Ureter (tissue), 1 donor: Measurements from ENCODE around the gene CNGA4. TPM values are rescaled to one million over a fixed set of nuclear protein-coding genes. Genes with fewer than 3 reads are reported as not detected.
A peak's percentile ranks its signal among the peaks of the same experiment; 100 is the strongest.
"Not testable (repeated sequence)": the region's sequence is repeated elsewhere in the genome, so short reads cannot be mapped to it uniquely, and the experiment has no call there.

Source experiments
- DNase-seq: peaks from one replicate; pipeline ENCODE4 v3.0.0-alpha.2; 2020; ENCODE audit warnings: low spot score
- total RNA-seq: library from RNA; stranded (reverse); gene quantifications from one replicate; pipeline ENCODE4 v1.2.4, GENCODE V29; 2023
- donor health status: DM: yes; HTN: yes; CAD: no.

CNGA4 gene
- total RNA-seq, 1 donor from 2014 or later: 0.26 TPM

DNA sequence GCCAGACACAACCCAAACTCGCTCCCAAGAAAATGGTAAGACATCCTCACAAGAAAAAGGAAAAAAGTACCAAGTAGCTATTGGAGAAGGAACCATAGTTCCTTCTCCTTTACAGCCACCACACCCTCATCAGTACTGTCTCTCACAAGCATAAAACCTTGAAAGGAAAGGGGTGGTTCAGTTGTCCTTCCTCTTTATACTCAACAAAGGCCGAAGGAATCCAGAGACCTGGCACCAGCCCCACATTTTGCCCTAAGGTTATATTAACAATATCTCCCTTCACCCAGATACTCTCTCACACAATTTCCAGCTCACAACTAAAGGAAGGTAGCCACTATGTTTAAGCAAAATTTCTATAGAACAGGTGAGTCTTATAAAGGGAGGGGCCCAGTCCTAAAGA, 13.0 kb upstream of the CNGA4 start:
- DNase-seq: no peak

DNA sequence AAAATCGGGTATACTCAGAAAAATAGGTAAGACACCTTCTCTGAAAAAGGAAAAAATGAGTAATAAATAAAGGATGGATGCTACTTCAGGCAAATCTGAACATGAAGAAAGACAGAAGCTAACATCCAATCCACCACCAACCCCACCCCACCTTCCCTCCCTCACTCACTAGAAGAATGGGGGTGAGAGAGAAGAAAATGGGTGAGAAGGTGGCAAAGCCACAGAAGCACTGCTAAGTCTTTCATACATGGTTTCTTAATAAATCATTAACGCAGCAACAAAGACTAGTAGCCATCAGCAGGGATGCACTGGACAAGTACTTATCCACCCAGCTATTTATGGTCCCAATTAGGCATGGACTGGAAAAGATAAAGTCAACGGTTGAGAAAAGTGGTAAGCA, 10.4 kb upstream of the CNGA4 start:
- DNase-seq: no peak

DNA sequence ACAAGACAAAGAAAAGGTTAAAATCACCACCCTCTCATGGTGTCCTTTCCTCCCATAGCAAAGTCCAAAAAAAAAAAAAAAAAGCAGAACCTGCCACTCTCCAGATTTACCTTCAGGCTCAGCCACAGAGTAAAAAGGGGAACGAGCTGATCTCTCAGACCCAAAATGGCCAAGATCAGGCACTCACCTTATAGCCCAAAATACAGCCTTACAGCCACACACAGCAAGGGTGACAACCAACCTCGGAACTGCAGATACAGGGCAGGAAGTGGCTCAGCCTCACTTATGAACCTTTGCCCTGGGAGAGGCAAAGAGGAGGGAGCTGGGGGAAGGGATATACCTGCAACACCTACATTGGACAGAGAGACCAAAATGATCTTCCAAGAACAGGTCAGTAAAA, 9.0 kb upstream of the CNGA4 start:
- DNase-seq: no peak

DNA sequence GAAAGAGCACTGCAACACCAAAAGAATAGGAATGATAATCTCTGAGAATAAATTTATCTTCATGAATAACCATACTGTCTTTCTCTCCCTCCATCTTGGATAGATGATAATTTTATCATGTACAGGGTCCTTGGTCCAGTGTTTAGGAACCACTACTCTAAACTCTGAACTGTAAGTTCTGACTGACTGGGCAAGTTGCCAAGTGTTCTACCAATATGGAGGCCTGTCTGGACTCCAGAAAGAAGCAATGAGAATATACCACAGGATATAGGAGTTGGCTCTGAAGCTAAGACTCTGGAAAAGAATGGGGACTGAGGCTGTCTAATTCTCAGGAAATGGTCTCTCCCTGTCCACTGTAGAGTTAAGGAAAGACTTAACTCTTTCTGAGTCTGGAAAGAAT, 6.0 kb upstream of the CNGA4 start:
- DNase-seq: no peak

DNA sequence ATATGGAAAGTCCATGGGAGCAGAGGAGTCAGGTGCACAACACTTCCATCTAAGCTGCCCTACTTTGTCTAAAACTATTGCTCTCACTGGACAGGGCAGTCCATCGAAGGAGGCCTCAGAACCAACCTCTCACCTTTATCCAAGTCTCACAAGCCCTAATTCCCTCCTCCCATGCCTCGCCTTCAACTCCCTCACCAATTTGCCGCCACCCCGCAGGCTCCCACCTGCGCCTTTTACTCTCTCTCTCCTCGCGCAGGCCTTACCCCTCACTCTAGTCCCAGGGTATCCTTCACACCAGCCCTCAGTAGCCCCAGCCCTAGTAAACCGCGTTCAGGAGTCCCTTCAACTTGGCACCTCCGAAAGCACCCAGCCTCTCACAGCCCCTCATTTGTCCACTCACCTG, 4.9 kb upstream of the CNGA4 start:
- no peak for DNase-seq

DNA sequence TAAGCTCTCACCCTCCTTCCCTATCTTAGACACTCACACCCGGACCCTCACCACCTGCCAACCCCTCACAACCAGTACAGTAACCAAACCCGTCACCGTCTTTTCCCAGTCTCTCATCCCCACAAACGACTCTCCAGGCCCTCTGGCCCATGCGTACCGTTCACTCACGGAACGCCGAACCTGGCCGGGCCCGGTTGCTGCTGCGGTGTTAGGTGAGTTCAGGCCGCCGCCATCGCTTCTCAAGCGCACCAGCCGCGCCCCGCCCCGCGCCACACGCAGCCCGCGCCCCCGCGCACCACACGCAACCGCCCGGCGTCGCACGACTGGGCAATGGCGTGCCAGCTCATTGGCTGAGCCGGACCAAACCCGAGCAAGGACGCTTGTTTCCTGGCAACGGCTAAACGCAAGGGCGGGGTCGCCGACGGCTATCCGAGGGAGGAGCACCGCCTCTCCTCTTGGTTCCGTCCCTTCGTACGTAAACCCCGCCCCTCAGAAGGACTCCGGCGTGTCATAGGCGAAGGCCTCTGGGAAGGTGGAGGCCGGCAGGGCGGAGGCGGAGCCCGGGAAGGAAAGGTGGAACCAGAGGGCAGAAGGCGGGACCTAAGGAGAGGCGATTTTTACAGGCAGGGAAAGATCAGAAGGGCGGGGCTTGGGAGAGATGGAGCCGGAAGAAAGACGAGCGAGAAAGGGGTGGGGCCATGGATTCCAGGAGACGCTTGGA, 4.3 kb upstream of the CNGA4 start, which contains the start of gene FHIP1B:
Gene FHIP1B, minus strand, starts transcription at position 250 of the 721 bp plus-strand sequence. CDS start 10,120 bp downstream, outside the sequence.
- peak; percentile 100 for DNase-seq

DNA sequence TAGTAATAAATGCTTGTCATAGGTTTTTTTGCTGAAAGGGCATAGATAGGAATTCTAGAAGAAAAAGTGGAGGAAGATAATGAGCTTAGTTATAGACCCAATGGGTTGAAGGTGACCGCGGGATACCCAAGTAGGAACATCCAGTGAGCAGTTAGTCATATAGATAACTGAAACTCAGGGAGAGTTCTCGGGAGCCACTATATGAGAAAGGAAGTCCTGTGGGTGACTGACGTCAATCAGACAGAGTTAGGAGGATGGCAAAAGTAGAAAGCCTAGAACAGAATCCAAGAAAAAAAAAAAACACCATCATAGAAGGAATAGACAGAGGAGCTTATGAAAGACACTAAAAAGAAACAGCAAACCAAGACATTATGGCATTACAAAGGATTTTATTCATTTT, 1.6 kb upstream of the CNGA4 start:
- no peak for DNase-seq

DNA sequence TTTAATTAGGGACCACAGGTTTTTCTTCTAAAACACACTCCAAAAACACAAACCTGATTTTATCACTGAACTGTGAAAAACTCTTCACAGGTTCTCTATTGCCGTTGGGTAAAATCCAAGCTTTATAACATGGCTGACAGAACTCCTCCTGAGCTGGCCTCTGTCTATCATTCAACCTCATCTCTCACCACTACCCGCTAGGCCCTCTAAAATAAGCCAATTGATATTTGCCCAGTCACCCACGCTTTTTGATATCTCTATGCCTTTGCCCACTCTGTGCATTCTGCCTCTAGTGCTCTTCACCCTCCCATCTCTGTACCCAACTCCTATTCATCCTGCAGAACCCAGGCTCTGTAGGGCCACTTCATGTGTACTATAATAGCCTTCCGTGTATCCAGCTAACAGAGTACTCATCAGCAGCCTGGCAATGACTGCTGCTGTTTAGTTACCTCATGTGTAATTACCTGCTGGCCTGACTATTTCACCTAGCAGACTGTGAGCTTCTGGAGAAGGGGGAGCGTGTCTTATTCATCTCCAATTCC, 1.1 kb upstream of the CNGA4 start:
- DNase-seq: no peak

DNA sequence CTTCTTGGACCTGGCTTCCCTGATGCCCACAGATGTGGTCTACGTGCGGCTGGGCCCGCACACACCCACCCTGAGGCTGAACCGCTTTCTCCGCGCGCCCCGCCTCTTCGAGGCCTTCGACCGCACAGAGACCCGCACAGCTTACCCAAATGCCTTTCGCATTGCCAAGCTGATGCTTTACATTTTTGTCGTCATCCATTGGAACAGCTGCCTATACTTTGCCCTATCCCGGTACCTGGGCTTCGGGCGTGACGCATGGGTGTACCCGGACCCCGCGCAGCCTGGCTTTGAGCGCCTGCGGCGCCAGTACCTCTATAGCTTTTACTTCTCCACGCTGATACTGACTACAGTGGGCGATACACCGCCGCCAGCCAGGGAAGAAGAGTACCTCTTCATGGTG, 1.2 kb downstream of the CNGA4 start:
- DNase-seq: no peak

DNA sequence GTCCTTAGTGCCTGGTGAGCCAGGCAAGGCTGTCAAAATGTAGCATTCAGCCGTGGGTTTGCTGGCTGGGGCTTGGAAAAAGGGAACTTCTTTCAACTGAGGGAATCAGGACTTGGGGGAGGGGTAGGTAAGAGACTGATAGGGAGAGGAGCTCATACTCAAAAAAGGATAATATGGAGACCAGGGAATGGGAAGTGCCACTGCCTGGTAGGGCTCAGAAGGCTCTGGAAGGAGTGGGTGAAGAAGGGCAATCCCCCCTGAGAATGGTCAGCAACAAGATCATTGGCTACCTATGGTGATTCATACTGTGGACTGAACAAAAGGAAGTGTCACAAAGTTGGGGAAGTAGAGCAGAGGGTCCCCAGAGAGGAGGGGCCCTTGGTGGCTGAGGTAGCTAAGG, 1.9 kb downstream of the CNGA4 start:
- no peak for DNase-seq

DNA sequence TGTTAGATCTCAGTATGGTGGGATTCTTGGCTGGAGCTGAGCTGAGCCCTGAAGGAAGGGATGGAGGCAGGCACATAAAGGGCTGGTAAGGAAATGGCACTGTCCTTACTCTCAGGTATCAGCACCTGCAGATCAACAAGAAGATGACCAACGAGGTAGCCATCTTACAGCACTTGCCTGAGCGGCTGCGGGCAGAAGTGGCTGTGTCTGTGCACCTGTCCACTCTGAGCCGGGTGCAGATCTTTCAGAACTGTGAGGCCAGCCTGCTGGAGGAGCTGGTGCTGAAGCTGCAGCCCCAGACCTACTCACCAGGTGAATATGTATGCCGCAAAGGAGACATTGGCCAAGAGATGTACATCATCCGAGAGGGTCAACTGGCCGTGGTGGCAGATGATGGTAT, 2.4 kb downstream of the CNGA4 start:
- no peak for DNase-seq

DNA sequence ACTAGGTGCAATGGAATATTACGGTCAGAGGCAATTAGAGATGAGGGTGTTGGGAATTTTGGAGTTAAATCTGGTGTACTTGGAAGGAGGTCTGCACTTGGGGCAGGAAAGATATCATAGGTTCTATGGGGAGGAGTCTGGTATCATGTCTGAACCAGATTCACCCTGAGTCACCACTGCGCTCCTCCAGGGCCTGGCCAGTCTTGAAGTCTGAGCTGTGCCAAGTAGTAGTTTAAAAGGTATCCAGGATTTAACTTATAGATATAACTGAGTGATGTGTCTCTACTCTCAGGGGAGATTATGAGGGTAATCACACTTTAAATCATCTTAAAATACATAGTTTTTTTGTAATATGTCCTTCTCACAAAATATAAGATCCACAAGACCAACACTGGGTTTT, 6.6 kb downstream of the CNGA4 start:
- no peak for DNase-seq

DNA sequence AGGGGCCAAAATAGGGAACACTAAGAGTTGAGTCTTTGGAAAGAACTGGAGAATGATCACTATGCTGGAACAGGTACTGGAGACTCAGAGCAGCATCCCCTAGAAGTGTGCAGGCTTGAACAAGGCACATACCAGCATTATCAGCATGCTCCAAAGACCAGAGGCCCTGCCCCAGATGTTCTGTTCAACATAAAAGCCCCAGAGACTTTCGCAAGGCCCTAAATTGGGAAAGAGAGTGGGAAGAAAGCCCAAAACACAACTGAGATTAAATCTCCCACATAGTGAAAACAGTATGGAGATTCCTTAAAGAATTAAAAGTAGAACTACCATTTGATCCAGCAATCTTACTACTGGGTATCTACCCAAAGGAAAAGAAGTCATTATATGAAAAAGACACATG, 9.4 kb downstream of the CNGA4 start:
- DNase-seq: no peak

DNA sequence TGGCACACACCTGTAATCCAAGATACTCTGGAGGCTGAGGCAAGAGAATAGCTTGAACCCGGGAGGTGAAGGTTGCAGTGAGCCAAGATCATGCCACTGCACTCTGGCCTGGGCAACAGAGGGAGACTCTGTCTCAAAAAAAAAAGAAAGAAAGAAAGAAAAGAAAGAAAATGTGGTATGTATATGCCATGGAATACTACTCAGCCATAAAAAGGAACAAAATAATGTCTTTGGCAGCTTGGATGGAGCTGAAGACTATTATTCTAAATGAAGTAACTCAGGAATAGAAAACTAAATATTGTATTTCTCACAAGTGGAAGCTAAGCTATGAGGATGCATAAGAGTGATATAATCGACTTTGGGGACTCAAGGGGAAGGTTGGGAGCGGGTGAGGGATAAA, 10.0 kb downstream of the CNGA4 start:
- not testable (repeated sequence) for DNase-seq

DNA sequence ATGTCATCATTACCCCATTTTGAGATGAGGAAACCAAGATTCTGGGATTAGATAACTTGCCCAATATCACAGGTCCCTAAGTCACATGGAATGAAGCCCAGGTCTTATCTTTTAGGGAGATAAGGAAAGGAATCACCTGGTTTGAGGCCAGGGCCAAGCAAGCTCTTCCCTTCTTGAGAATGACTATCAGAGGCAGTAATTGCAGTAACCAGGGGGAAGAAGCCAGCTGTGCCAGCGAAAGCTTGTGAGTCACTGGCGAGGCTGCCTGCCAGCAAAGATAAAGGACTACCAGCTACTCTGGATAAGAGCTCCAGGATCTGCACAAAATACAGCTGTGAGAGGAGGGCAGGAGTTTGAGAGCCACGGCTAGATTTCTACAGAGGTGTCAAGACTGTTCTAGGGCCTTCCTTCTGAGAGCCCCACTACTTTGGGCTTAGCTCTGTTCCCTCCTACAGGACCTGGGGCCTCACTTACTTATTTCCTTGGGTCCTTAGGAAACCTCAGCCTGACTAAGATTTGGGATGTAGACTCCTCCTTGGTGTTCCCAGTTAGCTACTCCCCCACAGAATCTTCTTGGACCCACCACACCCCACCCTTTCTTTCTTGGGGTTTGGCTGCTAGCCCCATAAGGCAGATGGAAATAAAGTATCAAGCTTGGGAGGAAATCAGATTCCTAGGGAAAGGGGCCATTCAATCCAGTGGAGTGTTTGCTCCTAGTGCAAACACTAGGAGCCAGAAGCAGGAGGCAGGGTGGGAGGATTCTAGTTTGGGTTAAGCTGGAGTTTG, 11.1 kb downstream of the CNGA4 start:
- DNase-seq: peak; percentile 80

DNA sequence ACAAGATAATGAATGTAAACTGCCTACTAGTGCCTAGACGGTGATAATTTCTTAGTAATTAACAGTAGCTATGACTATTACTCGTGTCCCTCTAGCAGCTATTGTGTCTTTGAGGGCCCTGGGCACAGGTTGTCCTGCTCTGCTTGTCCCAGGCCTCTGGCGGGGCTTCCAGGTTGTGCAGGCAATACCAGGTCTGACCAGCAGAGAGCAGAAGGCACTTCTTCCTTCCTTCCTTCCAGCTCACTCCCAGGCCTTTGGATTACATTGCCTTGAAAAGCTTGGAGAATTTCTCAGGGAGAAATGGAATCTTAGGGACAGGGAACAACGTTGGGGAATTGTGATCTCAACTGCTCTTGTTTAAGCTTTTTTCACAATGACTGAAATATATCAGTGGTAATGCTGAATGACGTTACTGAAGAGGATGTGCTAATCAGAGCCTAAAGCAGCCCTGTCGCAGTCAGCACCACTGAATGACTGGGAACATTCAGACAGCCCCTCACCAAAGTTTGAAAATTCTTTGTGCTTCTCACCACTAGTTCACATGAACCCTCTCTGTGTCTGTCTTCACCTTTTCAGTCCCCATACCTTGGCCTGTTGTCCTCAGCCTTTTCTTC, 12.3 kb downstream of the CNGA4 start:
- DNase-seq: no peak

DNA sequence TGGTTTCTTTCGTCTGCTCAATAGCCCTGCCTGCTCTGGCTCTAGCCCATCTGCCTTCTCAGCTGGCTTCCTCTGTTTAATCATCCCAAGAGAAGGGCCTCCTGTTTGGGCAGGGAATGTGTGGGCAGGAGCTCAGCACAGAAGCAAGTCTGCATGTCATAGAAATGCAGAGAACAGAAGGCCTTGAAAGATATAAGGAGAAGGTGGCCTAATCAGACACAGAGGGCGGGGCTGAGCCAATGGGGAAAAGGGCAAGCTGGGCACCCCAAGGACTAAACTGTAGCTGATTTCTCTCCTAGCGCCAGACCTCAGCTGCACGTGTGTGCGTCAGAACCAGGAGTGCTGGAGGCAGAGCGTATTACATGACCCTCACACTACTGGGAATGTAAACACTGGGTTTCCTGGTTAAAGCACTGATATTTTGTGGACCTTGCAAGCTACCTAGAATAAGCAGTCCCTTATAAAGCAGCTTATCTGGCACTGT, 13.1 kb downstream of the CNGA4 start:
- DNase-seq: no peak

DNA sequence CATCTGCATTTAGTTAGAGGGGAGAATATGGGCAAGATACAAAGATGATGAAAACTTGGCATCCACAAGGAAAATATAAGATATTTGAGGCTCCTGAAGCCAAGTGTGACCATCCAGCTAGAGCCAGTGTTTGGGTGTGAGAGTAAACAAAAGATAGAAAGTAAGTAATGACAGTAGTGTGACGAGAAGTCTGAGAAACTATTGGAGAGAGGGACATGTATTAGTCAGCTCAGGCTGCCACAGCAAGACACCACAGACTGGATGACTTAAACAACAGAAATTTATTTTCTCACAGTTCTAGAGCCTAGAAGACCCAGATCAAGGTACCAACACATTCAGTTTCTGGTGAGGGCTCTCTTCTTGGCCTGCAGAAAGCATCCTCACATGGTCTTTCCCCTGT, 14.3 kb downstream of the CNGA4 start:
- no peak for DNase-seq

DNA sequence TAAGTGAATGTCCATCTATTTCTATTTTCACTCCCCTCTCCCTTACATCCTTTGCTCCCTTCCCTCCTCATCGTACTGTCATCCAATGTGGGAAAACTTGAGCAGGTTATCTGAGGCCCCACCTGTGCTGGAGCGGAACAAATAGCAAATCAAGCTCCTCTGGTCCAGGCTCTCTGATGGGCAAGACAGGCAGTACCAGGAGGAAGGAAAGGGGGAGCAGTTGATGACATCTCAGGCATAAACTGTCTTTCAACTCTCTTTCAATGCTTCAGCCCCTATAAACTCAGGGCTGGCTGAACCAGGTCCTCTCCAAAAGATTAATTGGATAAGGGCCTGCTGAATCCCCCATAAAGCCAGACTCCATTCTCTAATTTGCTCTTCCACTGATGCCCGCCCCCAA, 19.3 kb downstream of the CNGA4 start:
- no peak for DNase-seq

DNA sequence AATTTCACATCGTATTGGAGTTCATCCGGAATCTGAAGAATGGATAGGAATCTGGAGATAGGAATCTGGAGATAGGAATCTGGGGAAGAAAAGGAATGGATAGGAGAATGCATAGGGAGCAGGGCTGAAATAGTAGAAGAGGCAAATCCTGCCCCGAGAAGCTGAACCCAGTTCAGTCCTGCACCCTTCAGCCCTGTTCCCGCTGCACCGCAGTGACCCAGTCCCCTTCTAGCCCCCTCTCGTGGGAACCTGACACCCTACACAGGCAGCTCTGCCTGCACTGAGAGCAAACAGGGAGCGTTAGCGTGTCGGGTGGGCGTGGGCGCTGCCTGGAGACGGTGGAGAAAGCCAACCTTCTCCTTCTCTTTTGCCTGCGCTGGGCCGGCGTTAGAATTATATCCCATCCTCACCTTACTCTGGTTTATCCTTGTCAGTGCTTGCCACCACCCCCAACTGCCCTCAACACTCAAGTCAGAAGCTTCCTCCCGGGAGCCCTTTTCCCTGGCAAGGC, 19.7 kb downstream of the CNGA4 start:
- DNase-seq: no peak

DNA sequence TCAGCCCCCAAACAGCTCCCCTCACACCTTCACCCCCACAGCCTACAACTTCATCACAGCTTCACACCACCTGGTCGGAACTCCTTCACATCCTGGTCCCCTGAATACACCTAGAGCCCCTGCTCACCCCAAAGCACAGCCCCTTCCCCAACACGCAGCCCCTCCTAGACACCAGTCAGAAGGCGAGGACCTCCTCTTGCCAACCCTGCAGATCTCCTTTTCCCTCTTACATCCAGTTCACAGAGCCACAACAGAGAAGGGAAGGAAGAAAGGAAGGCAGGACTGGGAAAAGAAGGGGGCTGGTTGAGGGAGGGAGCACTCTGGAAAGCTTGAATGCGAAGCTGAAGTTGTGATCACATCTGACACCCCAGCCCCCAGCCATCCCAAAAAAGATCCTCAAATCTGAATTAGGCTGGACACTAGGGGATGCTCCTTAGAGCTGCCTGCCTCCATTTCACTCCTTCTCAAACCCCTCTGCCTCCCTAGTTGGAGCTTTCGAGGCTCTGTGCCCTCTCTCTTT, 21.4 kb downstream of the CNGA4 start:
- DNase-seq: no peak

DNA sequence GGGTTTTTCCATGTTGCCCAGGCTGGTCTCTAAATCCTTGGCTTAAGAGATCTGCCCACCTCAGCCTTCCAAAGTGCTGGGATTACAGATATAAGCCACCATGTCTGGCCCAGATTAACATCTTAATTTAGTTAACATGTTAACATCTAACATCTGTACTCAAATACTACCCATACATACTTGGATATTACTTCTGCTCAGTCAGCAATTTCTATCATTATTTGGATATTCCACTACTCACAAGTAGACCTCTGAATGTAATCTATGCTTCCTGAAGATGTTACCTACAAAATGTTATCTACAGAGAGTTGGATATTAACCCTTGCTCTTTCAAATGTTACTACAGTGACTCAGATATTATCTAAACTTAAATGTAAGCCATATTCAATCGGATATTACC, 24.8 kb downstream of the CNGA4 start:
- DNase-seq: no peak
